Hepatocyte (in vitro differentiated cells): ENCODE results near the gene ABHD2. TPM values are rescaled to one million over a fixed set of nuclear protein-coding genes. Genes with fewer than 3 reads are reported as not detected.
A peak's percentile ranks its signal among the peaks of the same experiment; 100 is the strongest.
"Not testable (repeated sequence)": the region's sequence is repeated elsewhere in the genome, so short reads cannot be mapped to it uniquely, and the experiment has no call there.

ENCODE experiments used
- DNase-seq: peaks from one replicate; pipeline ENCODE4 v3.0.0-alpha.2; 2016; ENCODE audit warnings: low spot score
- H2AFZ ChIP-seq: fragments of 200-600 bp; sonication (generic); 2 replicates; pipeline ENCODE4 v1.6.0; 2016; ENCODE audit warnings: antibody characterized with exemption, mild to moderate bottlenecking
- H3K27ac ChIP-seq: fragments of 200-600 bp; sonication (generic); 2 replicates; pipeline ENCODE4 v1.5.1; 2016; ENCODE audit warnings: mild to moderate bottlenecking
- H3K27me3 ChIP-seq: fragments of 200-600 bp; sonication (generic); 2 replicates; pipeline ENCODE4 v1.6.1; 2016
- H3K36me3 ChIP-seq: fragments of 200-600 bp; sonication (generic); replicated peaks from 2 replicates; pipeline ENCODE4 v1.5.1; 2016; ENCODE audit warnings: low read depth; ENCODE audit not compliant: insufficient read depth
- H3K4me1 ChIP-seq: fragments of 200-600 bp; sonication (generic); 2 replicates; pipeline ENCODE4 v1.5.1; 2016; ENCODE audit warnings: mild to moderate bottlenecking, moderate library complexity; ENCODE audit not compliant: insufficient read depth
- H3K4me2 ChIP-seq: fragments of 200-600 bp; sonication (generic); 2 replicates; pipeline ENCODE4 v1.6.0; 2016
- H3K4me3 ChIP-seq: fragments of 200-600 bp; sonication (generic); 2 replicates; pipeline ENCODE4 v1.5.1; 2016; ENCODE audit warnings: mild to moderate bottlenecking
- H3K79me2 ChIP-seq: fragments of 200-600 bp; sonication (generic); 2 replicates; pipeline ENCODE4 v1.6.0; 2017; ENCODE audit warnings: mild to moderate bottlenecking
- H3K9me2 ChIP-seq: fragments of 200-600 bp; sonication (generic); replicated peaks from 2 replicates; pipeline ENCODE4 v1.6.0; 2017; ENCODE audit warnings: mild to moderate bottlenecking; ENCODE audit not compliant: insufficient read depth
- H3K9me3 ChIP-seq: fragments of 200-600 bp; sonication (generic); 2 replicates; pipeline ENCODE4 v1.5.1; 2016; ENCODE audit warnings: low read depth, mild to moderate bottlenecking
- H4K20me1 ChIP-seq: fragments of 200-600 bp; sonication (generic); 2 replicates; pipeline ENCODE4 v1.6.0; 2016; ENCODE audit warnings: mild to moderate bottlenecking; ENCODE audit not compliant: insufficient read depth, poor library complexity, severe bottlenecking
- CTCF ChIP-seq: fragments of 200-600 bp; sonication (generic); IDR thresholded peaks from 2 replicates; pipeline ENCODE4 v1.5.1; 2016; ENCODE audit warnings: antibody characterized with exemption, mild to moderate bottlenecking; ENCODE audit not compliant: poor library complexity
- EZH2 ChIP-seq: fragments of 200-600 bp; sonication (generic); IDR thresholded peaks from 2 replicates; pipeline ENCODE4 v1.6.1; 2016; ENCODE audit warnings: antibody characterized with exemption, mild to moderate bottlenecking, borderline replicate concordance
- EZH2phosphoT487 ChIP-seq: fragments of 200-600 bp; sonication (generic); IDR thresholded peaks from one replicate; pipeline ENCODE4 v1.6.1; 2018; ENCODE audit warnings: antibody characterized with exemption, mild to moderate bottlenecking, low read depth, moderate library complexity; ENCODE audit not compliant: unreplicated experiment, severe bottlenecking
- WGBS: methylation state at CpG from one replicate; pipeline ENCODE4 v1.1.6; 2016; ENCODE audit warnings: low lambda C conversion rate; ENCODE audit errors: missing lambda C conversion rate; 5-methylcytosine and 5-hydroxymethylcytosine counted together
- polyA plus RNA-seq: library from polyadenylated mRNA; unstranded; fragments of >200 nt; fragmentation: Nextera tagmentation; extraction: Ambion mirVana; gene quantifications from 2 replicates; pipeline ENCODE4 v1.2.1, GENCODE V29; 2016
- total RNA-seq: library from RNA; depleted of rRNA; stranded (reverse); fragments of >200 nt; gene quantifications from 2 replicates; pipeline ENCODE4 v1.2.3, GENCODE V29; 2014

The ABHD2 gene
- total and polyA plus RNA-seq, 2 experiments from 2014 or later: 11.7 to 59.7 TPM

- no peaks in the 10 kb centered on the region for H4K20me1 ChIP-seq
- 65% methylated on average over 8 of the region's 8 CpGs for WGBS
- H3K79me2 ChIP-seq: peaks cover 11% of the 10 kb centered on the region
- H2AFZ ChIP-seq: no peak overlapping the region
- peak; percentile 47 for DNase-seq
- no peaks in the 10 kb centered on the region for H3K27me3 ChIP-seq
- no peaks in the 10 kb centered on the region for H3K9me2 ChIP-seq
- H3K4me3 ChIP-seq: no peak overlapping the region
- peak overlapping the region; percentile 74 for H3K27ac ChIP-seq
- peak overlapping the region; percentile 9 for H3K4me2 ChIP-seq
- H3K36me3 ChIP-seq: no peaks in the 10 kb centered on the region
- H3K9me3 ChIP-seq: no peaks in the 10 kb centered on the region
- H3K4me1 ChIP-seq: peaks cover 10% of the 10 kb centered on the region
- peak; percentile 15 for TF ChIP-seq CTCF
- TF ChIP-seq EZH2: no peak
Measured at GRCh38 chr15:89139613-89140499, 51.6 kb downstream of the ABHD2 start.

GRCh38 chr15:89140595-89140994, 52.3 kb downstream of the ABHD2 start:
- Histone ChIP-seq H3K79me2 (peaks cover 11% of the 10 kb centered on the region), H3K4me3 (no peak overlapping the region), H3K4me2 (no peak overlapping the region), H3K9me3 (no peaks in the 10 kb centered on the region), H3K27me3 (no peaks in the 10 kb centered on the region), H3K27ac (peak overlapping the region; percentile 74), H2AFZ (no peak overlapping the region), H3K36me3 (no peaks in the 10 kb centered on the region), H3K4me1 (peaks cover 10% of the 10 kb centered on the region), H3K9me2 (no peaks in the 10 kb centered on the region), H4K20me1 (no peaks in the 10 kb centered on the region)
- 78% methylated on average over 4 of the region's 4 CpGs for WGBS
- TF ChIP-seq EZH2 (no peak), EZH2phosphoT487 (no peak), CTCF (no peak)
- no peak for DNase-seq

- H3K4me1 ChIP-seq, H4K20me1 ChIP-seq, H3K36me3 ChIP-seq, H3K27me3 ChIP-seq, H2AFZ ChIP-seq, H3K4me2 ChIP-seq, DNase-seq, H3K27ac ChIP-seq, H3K4me3 ChIP-seq, H3K9me3 ChIP-seq, H3K9me2 ChIP-seq: not testable (repeated sequence)
- WGBS: 94% methylated on average over 10 of the region's 10 CpGs
- H3K79me2 ChIP-seq: peaks cover 11% of the 10 kb centered on the region
Measured at GRCh38 chr15:89141159-89141558, 52.9 kb downstream of the ABHD2 start.

- no peaks in the 10 kb centered on the region for H3K9me3 ChIP-seq
- DNase-seq: no peak
- no peak overlapping the region for H3K4me2 ChIP-seq
- no peaks in the 10 kb centered on the region for H3K27me3 ChIP-seq
- no peaks in the 10 kb centered on the region for H3K9me2 ChIP-seq
- WGBS: 51% methylated on average over 2 of the region's 2 CpGs
- H3K79me2 ChIP-seq: peaks cover 11% of the 10 kb centered on the region
- H3K4me1 ChIP-seq: peaks cover 7% of the 10 kb centered on the region
- TF ChIP-seq EZH2 (no peak), EZH2phosphoT487 (no peak), CTCF (no peak)
- H3K4me3 ChIP-seq: no peak overlapping the region
- no peaks in the 10 kb centered on the region for H4K20me1 ChIP-seq
- no peaks in the 10 kb centered on the region for H3K36me3 ChIP-seq
- H2AFZ ChIP-seq: no peak overlapping the region
- H3K27ac ChIP-seq: no peak overlapping the region
Measured at GRCh38 chr15:89141885-89142284, 53.6 kb downstream of the ABHD2 start.
